ENCODE data around the gene SF3A1. TPM values are rescaled to one million over a fixed set of nuclear protein-coding genes. Genes with fewer than 3 reads are reported as not detected.
A peak's percentile ranks its signal among the peaks of the same experiment; 100 is the strongest.
"Not testable (repeated sequence)": the region's sequence is repeated elsewhere in the genome, so short reads cannot be mapped to it uniquely, and the experiment has no call there.

Gene SF3A1
- total RNA-seq, 2 experiments from 2014 or later = 220 to 233 TPM

DNA sequence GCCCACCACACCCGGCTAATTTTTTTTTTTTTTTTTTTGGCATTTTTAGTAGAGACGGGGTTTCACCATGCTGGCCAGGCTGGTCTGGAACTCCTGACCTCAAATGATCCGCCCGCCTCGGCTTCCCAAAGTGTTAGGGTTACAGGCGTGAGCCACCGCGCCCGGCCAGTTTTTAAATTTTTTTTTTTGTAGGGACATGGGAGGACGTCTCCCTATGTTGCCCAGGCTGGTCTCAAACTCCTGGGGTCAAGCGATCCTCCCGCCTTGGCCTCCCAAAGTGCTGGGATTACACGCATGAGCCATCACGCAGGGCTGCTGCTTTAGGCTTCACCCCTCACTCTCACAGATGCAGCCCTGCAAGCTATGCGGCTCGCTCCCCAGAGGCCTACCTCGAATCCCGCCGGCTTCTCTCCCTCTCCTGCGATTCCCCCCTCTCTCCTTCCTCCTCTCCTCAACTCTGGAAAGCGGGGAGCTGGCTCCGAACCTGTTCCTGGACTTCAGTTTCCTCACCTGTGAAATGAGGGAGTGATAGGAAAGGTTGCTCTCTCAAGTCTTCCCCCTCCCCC, 1.0 kb upstream of the SF3A1 start:
- POLR2A ChIA-PET = interaction anchor here (1.2 to 4.6 kb wide), 4 partner anchors 30 to 69 kb away, joined by 9 to 44 read pairs (median 31); partner anchors contain the start of genes CASTOR1, RNF215 and TBC1D10A
- H3K27ac Mint-ChIP-seq = peak overlapping the region; percentile 82
- peaks cover 17% of the 10 kb centered on the region for H3K36me3 Mint-ChIP-seq
- H3K27me3 Mint-ChIP-seq = no peaks in the 10 kb centered on the region
- ATAC-seq (ENCODE audit: low read depth) (no peak), DNase-seq (no peak)
- H3K4me1 Mint-ChIP-seq = peaks cover 46% of the 10 kb centered on the region
- peak overlapping the region; percentile 69 for H3K4me3 Mint-ChIP-seq
- no peaks in the 10 kb centered on the region for H3K9me3 Mint-ChIP-seq

DNA sequence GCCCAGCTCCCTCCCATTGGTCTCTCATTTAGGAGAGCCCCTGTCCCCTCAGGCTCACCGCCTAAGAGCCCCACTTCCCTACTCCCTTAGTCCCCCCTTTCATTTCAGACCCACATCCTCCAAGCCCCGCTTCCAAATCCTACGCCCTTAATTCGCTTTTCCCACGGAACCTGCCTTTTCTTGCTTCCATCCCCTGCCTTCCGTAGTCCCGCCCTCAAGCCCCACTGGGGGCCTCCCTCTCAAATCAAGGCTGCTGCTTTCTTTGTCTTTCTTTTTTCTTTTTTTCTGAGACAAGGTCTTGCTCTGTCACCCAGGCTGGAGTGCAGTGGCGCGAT, 509 bp upstream of the SF3A1 start:
- Mint-ChIP-seq H3K4me3 (peak overlapping the region; percentile 94), H3K4me1 (peaks cover 43% of the 10 kb centered on the region), H3K27me3 (no peaks in the 10 kb centered on the region), H3K27ac (peak overlapping the region; percentile 82), H3K36me3 (peaks cover 15% of the 10 kb centered on the region), H3K9me3 (no peaks in the 10 kb centered on the region)
- POLR2A ChIA-PET = interaction anchor here (0.6 to 4.6 kb wide), 18 partner anchors 15 to 96 kb away, joined by 3 to 44 read pairs (median 4); partner anchors contain the start of genes CASTOR1, RNF215, SEC14L2 and TBC1D10A
- no peak for DNase-seq
- ATAC-seq (ENCODE audit: low read depth) = no peak

DNA sequence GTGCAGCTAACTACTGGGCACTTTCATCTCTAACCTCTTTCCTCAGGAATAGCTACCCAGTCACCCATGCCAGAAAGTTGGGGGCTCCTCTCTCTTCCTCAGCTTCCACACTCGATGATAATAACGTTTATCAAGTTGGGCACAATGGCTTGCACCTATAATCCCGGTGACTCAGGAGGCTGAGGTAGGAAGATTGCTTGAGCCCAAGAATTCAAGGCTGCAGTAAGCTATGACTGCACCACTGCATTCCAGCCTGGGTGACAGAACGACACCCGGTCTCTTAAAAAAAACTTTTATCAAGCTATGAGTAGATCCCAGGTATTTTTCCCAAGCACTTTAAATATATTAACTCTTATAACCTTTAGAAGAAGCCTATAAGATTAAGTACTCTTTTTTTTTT, 2.0 kb downstream of the SF3A1 start:
- Mint-ChIP-seq H3K27ac (no peak overlapping the region), H3K36me3 (peaks cover 34% of the 10 kb centered on the region), H3K4me3 (no peak overlapping the region), H3K27me3 (no peaks in the 10 kb centered on the region), H3K9me3 (no peaks in the 10 kb centered on the region), H3K4me1 (peaks cover 41% of the 10 kb centered on the region)
- ATAC-seq (ENCODE audit: low read depth) = no peak
- no peak for DNase-seq
- POLR2A ChIA-PET = interaction anchor here (0.7 to 4.6 kb wide), 3 partner anchors 28 to 824 kb away, joined by 3 to 44 read pairs (median 37); partner anchors contain the start of genes CASTOR1 and TBC1D10A

DNA sequence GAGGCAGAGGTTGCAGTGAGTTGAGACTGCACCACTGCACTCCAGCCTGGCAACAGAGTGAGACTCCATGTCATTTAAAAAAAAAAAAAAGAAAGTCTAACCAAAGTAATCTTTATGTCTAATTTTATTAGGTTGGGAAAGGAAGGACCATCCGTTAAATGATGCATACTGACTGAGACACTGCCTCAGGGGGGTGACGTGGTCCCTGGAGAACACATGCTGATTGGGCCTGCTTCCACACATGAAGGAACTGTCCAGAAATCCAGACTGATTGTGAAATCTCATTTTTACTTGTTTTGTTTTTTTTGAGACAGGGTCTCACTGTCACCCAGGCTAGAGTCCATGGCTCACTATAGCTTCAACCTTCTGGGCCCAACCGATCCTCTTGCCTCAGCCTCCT, 5.5 kb downstream of the SF3A1 start:
- Mint-ChIP-seq H3K4me1 (peaks cover 45% of the 10 kb centered on the region), H3K9me3 (no peaks in the 10 kb centered on the region), H3K27ac (no peak overlapping the region), H3K36me3 (peaks cover 49% of the 10 kb centered on the region), H3K4me3 (no peak overlapping the region), H3K27me3 (no peaks in the 10 kb centered on the region)
- DNase-seq (no peak), ATAC-seq (ENCODE audit: low read depth) (no peak)
- POLR2A ChIA-PET = no interaction called here

DNA sequence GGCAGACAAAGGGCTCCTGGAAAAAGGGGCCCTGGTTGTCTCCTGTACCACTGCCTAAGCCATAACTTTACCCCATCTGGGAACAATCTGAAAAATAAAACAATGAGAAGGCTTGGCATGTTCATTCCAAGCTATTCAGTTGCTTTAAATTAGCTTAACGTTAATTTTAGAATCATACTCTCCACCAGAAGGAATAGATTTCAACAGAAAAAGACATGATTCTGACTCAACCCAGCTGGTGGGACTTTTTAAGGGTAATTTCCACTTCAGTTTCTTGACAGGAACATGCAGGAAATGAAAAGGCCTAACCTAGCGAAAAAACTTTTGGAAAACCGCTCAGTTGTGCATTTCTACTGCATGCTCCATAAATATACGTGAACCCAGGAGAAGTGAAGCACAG, 7.9 kb downstream of the SF3A1 start:
- Mint-ChIP-seq H3K4me3 (no peak overlapping the region), H3K4me1 (peaks cover 26% of the 10 kb centered on the region), H3K27ac (no peak overlapping the region), H3K27me3 (no peaks in the 10 kb centered on the region), H3K9me3 (no peaks in the 10 kb centered on the region), H3K36me3 (peaks cover 52% of the 10 kb centered on the region)
- DNase-seq (no peak), ATAC-seq (ENCODE audit: low read depth) (no peak)
- POLR2A ChIA-PET = no interaction called here

DNA sequence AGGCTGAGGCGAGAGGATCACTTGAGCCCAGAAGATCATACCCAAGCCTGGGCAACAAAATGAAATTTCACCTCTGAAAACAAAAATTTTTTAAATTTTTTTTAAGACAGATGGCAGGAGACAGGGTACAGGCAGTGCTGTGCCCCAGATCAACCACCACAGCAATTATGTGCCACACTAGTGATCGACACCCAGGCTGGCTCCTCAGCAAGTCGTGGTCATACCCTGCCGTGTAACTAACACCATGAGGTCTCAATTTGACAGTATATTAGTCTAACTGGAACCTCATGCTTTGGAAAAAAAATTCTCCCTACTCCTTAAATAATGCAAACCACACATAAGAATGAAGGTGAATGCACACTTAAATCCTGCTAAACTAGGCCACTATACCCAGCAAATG, 8.3 kb downstream of the SF3A1 start:
- H3K36me3 Mint-ChIP-seq = peaks cover 51% of the 10 kb centered on the region
- no peaks in the 10 kb centered on the region for H3K9me3 Mint-ChIP-seq
- POLR2A ChIA-PET = no interaction called here
- no peak overlapping the region for H3K4me3 Mint-ChIP-seq
- H3K27ac Mint-ChIP-seq = no peak overlapping the region
- DNase-seq = no peak
- H3K27me3 Mint-ChIP-seq = no peaks in the 10 kb centered on the region
- ATAC-seq (ENCODE audit: low read depth) = no peak
- peaks cover 23% of the 10 kb centered on the region for H3K4me1 Mint-ChIP-seq

DNA sequence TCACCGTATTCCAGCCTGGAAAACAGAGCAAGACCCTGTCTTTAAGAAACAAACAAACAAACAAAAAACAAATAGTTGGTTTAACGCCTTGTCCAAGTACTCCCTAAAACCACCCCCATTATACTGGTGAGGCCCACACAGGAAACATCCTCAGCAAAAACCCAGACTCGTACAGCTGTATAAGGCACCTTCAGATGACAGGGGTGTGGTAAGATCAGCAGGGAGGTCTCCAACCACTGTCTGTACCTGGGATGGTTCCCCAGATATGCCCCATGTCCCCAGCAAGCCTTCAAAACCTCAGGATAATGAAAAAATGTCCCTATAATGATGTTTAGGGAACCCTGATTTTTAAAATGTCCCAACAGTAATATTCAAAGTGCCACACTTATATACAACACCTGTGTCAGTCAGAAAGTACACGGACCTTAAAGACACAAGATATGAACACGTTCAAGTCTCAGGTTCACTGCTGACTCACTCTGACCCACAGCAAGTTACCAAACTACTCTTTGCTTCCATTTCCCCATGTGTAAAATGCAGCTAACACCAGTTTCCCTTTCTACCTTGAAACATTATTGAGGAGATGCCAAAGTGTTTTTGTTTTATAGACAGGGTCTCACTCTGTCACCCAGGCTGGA, 9.3 kb downstream of the SF3A1 start:
- POLR2A ChIA-PET = no interaction called here
- peaks cover 22% of the 10 kb centered on the region for H3K4me1 Mint-ChIP-seq
- peak overlapping the region; percentile 27 for H3K4me3 Mint-ChIP-seq
- DNase-seq (no peak), ATAC-seq (ENCODE audit: low read depth) (no peak)
- H3K27ac Mint-ChIP-seq = peak overlapping the region; percentile 49
- peaks cover 53% of the 10 kb centered on the region for H3K36me3 Mint-ChIP-seq
- H3K9me3 Mint-ChIP-seq = no peaks in the 10 kb centered on the region
- H3K27me3 Mint-ChIP-seq = no peaks in the 10 kb centered on the region

DNA sequence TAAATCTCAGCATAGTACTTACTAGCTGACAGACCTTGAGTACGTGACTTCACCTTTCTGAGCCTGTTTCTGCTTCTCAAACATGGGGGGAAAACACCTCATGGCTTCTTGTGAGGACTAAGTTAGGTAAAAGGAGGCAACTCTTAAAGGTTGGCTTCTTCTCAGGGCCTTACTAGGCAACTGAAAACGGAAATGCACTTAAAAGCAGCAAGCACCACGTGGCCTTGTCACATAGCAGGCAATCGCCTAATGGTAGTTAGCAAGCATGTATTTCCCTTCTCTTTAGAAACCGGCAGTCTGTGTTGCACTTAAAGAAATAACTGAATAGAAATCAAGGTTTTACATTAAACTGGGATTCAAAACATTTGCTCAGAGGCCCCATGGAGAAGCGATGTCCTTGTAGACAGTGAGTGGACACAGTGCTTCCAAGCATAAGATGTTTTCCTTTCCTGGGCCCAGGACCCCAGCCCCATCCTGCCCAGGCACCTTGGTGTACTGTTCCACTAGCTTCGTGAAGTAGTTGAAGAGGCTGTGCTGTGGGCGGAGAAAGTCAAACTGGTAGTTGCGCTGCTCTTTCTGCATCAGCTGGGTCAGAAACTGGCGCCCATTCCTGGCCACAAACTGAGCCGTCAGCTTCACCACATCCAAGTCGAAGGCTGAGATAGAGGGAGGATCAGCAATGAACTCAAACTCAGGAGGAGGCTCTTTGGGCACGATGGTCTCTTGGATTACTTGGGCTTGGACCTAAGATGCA, 12.1 kb downstream of the SF3A1 start:
- H3K4me3 Mint-ChIP-seq = no peak overlapping the region
- ATAC-seq (ENCODE audit: low read depth) = no peak
- no peak overlapping the region for H3K27ac Mint-ChIP-seq
- H3K9me3 Mint-ChIP-seq = no peaks in the 10 kb centered on the region
- POLR2A ChIA-PET = no interaction called here
- H3K27me3 Mint-ChIP-seq = no peaks in the 10 kb centered on the region
- H3K4me1 Mint-ChIP-seq = peaks cover 12% of the 10 kb centered on the region
- no peak for DNase-seq
- H3K36me3 Mint-ChIP-seq = peaks cover 46% of the 10 kb centered on the region

DNA sequence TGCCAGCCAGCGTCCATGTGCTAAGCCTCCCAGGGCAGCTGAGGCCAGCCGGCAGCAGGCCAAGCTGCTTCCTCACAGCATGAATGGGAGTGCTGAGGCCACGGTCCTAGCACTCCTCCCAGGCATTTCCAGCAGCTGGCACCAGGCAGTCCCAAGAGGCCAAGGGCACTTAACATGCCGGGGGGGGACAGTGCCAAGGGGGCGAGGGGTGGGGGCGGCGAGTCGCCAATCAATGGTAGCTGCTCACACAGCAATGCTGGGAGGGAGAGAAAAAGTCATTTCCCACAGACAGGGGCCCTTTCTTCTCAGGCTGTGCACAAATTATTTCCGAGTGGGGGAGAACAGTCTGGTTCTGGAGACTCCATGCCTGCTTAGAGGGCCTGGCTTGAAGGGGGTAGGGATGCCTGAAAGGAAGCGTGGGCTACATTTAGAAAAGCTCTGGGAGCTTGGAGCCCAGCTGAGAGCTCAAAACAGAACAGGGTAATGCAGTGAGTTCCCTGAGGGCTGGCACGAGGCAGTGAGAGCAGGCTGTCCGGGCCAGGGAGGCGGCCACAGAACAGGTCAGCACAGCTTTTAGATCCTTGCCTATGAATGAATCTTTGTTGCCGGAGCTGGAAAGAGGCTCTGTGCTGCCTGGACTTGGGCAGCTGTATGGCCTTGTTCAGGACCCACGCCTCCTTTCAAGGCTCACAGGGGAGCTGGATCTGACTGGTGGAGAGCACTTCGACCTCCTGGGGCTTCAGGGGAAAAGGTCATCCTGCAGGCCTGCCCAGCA, 15.6 kb downstream of the SF3A1 start:
- POLR2A ChIA-PET = interaction anchor here (1.9 kb wide), 1 partner anchor 15 kb away, joined by 5 read pairs; the partner anchor contains the start of genes CCDC157 and SF3A1
- Mint-ChIP-seq H3K9me3 (no peaks in the 10 kb centered on the region), H3K36me3 (peaks cover 51% of the 10 kb centered on the region), H3K4me1 (peaks cover 2% of the 10 kb centered on the region), H3K27ac (no peak overlapping the region), H3K4me3 (no peak overlapping the region), H3K27me3 (no peaks in the 10 kb centered on the region)
- DNase-seq (no peak), ATAC-seq (ENCODE audit: low read depth) (no peak)

DNA sequence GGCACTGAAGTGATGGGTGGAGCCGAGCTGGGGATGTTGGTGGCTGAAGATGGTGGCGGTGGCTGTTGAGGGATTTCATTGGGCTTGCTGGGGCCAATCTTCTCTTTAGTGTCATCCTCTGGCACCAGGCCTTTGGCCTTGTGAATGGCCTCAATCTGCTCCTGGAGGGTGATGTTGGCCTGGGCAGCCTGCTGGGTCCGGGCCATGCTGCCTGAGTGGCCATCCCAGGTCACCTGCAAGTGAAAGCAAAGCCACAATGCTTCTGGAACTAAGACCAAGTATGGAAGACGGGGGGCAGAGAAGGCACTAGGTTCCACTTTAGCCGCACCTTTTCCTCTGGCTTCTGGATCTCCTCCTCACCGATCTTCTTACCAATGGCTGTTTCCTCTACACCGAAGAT, 17.9 kb downstream of the SF3A1 start:
- no peak for ATAC-seq (ENCODE audit: low read depth)
- DNase-seq = no peak
- Mint-ChIP-seq H3K4me3 (no peak overlapping the region), H3K36me3 (peaks cover 60% of the 10 kb centered on the region), H3K4me1 (peaks cover 7% of the 10 kb centered on the region), H3K9me3 (no peaks in the 10 kb centered on the region), H3K27me3 (no peaks in the 10 kb centered on the region), H3K27ac (no peak overlapping the region)
- POLR2A ChIA-PET = no interaction called here

DNA sequence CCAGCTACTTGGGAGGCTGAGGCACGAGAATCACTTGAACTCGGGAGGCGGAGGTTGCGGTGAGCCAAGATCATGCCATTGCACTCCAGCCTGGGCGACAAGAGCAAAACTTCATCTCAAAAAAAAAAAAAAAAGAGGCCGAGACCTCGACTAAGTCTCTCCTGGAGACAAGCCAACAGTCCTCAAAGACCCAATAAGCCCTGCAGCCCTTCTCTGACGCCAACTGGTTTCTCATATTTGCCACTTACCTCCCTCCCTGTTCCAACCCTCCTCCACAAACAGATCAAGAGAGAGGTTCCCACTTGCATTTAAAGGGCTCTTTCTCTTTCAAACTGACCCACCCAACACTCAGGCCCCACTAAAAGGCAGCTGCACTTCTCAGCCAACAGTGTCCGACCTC, 18.4 kb downstream of the SF3A1 start:
- ATAC-seq (ENCODE audit: low read depth); H3K4me3 Mint-ChIP-seq; H3K27me3 Mint-ChIP-seq; POLR2A ChIA-PET; H3K27ac Mint-ChIP-seq; H3K9me3 Mint-ChIP-seq; DNase-seq; H3K4me1 Mint-ChIP-seq: not testable (repeated sequence)
- H3K36me3 Mint-ChIP-seq = peaks cover 59% of the 10 kb centered on the region

DNA sequence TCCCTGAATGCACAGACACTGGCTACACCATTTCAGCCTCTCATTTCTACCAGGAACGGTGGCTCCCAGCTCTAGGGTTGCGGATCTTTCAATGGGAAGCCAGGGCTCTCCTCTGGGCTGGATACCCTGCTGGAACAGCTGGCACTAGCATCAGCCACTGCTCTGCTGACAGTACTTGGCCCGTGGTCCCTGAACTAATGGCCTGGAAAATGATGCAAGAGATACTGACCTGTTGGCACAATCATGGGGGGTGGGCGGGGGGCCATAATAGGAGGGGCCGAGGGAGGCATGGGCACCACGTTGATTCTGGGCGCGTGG, 19.3 kb downstream of the SF3A1 start:
- Mint-ChIP-seq H3K4me1 (peaks cover 7% of the 10 kb centered on the region), H3K9me3 (no peaks in the 10 kb centered on the region), H3K27ac (no peak overlapping the region), H3K4me3 (no peak overlapping the region), H3K27me3 (no peaks in the 10 kb centered on the region), H3K36me3 (peaks cover 56% of the 10 kb centered on the region)
- POLR2A ChIA-PET = no interaction called here
- DNase-seq (no peak), ATAC-seq (ENCODE audit: low read depth) (no peak)

DNA sequence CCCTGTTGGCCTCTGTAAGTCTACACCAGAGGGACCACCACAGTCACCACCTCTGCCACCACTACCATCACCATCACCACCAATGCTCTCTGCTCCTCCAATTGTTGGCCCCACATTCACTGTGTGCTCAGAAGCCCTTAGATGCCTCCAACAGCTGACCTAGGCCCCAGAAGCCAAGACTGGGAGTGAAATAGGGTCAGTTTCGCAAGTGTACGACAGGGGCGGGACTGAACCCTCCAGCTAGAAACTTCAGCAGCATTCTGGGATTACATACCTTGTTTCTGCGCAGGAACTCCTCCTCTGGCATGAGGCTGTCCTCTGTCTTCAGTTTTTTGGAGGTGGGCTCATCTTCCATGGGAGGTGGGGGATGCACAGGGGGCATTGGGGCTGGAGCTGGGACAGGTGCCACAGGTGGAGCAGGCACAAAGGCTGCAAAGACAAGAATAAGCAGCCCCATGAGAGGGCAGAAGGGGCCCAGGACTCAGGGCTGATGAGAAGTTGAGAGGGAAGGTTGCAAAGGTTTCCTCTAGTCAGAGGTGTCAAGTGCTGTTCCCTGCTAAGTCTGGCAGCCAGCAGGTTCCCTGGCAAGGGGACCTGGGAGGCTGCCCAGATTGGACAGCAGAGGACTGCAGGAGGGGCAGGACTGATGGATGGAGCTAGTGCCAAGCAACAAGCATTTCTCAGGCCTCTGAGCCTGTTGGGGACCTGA, 19.8 kb downstream of the SF3A1 start:
- Mint-ChIP-seq H3K4me1 (peaks cover 7% of the 10 kb centered on the region), H3K27ac (no peak overlapping the region), H3K36me3 (peaks cover 52% of the 10 kb centered on the region), H3K27me3 (no peaks in the 10 kb centered on the region), H3K9me3 (no peaks in the 10 kb centered on the region), H3K4me3 (no peak overlapping the region)
- POLR2A ChIA-PET = no interaction called here
- DNase-seq = no peak
- no peak for ATAC-seq (ENCODE audit: low read depth)
